Hematopoietic multipotent progenitor cell treated with erythropoietin and hydrocortisone succinate and interleukin-3 and kit ligand, for 15 days (in vitro differentiated cells): Measurements from ENCODE around the gene C10orf120.

ENCODE experiments used
- DNase-seq: peaks from one replicate; pipeline ENCODE4 v3.0.0-alpha.2; 2015; ENCODE audit warnings: low spot score

Gene C10orf120

GRCh38 chr10:122703483-122704448 is 4.1 kb upstream of the C10orf120 start:
- DNase-seq, result peak; percentile 25

- DNase-seq, result no peak
Observed at GRCh38 chr10:122702275-122702674, 2.6 kb upstream of the C10orf120 start.

- DNase-seq, result no peak
Observed at GRCh38 chr10:122701652-122702051, 2.0 kb upstream of the C10orf120 start.

DNA sequence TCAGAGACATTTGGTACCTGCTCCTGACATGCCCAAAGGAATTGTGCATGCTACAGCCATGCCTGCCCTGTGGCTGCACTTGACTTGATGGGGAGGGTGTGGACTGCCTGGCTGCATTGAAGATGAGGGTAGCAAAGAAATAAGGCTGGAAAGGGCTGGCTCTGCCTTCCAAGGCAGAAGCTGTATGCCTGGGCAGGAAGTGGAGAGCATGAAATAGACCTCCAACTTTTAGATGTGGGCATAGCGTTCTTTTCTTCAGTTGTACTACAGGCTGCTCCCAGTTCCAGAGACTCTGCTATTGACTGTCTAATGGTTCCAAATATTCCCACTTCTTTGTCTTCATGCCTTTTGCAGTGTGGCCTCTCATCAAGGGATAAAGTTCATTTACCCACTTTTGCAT is 3.0 kb downstream of the C10orf120 start:
- no peak for DNase-seq

DNA sequence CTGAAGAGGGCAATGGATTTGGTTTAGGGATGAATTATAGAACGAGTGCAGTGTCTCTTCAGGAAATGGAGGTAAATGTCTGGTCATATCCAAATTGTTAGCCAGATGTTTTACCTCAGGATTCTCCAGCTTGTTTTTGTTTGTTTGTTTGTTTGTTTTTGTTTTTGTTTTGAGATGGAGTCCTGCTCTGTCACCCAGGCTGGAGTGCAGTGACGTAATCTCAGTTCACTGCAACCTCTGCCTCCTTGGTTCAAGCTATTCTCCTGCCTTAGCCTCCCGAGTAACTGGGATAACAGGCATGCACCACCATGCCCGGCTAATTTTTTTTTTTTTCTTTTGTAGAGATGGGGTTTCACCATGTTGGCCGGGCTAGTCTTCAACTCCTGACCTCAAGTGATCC is 6.9 kb downstream of the C10orf120 start:
- no peak for DNase-seq

GRCh38 chr10:122689146-122689820 is 10.4 kb downstream of the C10orf120 start:
- DNase-seq, result no peak

GRCh38 chr10:122688293-122688989 is 11.2 kb downstream of the C10orf120 start:
- no peak for DNase-seq

- DNase-seq, result no peak
Observed at GRCh38 chr10:122682522-122682921, 17.1 kb downstream of the C10orf120 start.

DNA sequence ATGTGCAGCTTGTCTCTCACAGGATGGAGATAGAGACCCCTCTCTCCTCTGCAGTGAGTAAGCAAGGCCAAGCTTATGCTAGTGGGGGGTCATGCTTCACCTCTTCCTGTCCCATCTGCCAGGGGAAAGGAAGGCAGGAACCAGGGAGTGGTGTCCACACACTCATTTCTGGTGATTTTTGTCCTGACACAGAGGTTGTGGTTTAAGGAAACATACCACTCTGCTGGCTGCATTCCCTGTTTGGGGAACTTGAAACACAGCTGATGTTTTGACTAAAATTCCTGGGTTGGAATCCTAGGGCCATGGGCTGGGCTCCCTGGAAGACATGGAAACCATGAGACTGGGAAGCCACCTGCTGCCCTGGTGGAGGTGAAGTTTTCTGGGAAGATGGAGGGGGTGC is 21.4 kb downstream of the C10orf120 start:
- DNase-seq, result no peak

DNA sequence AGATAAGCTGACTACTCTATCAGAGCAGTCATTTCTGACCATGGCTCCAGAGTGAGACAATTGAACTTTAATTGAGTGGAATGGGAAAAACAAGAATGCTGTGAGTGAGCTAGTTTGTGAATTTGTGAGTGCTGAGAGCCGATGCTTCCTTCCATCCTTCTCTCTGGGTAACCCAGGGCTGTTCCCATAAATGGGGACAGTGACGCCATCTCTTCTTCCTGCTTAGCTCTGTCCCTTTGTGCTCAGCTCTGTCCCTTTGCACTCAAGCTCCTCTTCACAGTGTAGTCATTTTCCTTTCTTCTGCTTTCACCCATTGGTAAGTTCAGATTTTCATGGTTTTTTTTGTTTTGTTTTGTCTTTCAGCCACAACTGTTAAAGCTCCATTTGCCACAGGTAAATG is 24.4 kb downstream of the C10orf120 start:
- no peak for DNase-seq

GRCh38 chr10:122674781-122675180 is 24.9 kb downstream of the C10orf120 start:
- DNase-seq, result no peak

DNA sequence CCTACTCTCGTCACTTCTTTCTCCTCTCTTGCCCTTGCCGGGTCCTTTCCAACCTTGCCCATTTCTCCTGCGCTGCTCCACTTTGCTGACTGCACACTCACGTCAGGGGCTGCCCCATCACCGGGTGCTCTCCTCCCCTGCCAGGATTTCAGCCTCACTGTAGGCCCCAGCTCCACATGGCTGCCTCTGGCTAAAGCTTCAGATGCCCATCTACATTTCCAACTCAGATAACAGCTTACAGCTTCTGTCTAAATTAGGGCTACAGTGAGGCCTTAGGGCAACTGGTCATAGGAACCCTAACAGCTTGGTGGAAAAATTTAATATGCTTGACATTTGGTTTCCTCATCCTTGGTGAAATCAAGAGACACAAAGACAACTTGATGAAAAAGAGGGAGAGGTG is 25.9 kb downstream of the C10orf120 start:
- no peak for DNase-seq

DNA sequence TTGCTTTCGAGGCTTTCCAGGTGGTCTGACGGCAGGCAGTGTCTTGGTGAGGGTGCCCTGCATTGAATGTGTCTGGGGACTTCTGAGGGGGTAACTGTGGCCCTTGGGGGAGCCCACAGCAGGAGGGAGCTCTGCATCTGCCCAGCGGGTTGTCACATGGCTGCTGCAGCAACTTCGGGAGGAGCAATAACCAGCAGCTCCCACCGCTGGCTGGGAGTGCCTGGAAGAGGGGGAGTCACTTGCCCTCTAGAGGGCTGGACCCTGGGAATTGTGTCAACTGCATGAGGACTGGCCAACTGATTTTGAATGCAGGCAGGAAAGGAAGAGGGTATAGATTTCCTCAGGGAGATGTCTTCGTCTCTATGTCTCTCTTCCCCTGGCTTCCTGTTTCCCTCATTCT is 26.4 kb downstream of the C10orf120 start:
- no peak for DNase-seq

- no peak for DNase-seq
Observed at GRCh38 chr10:122672655-122673054, 27.0 kb downstream of the C10orf120 start.

- DNase-seq, result no peak
Observed at GRCh38 chr10:122671355-122671754, 28.3 kb downstream of the C10orf120 start.

GRCh38 chr10:122669842-122670241 is 29.8 kb downstream of the C10orf120 start:
- no peak for DNase-seq

DNA sequence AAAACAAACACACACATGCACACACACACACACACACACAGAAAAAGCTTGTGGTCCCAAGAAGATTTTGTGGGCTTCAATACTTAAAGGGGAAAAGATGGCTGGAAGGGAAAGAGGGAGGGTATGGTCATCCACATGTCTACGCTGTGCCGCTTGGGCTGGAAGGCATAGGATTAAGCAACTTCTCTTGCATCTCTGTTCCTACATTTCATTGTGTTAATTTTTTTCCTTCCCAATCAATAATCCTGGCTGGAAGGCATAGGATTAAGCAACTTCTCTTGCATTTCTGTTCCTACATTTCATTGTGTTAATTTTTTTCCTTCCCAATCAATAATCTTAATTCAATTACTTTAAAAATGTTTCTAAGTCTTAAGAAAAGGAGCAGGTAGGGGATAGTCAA is 30.6 kb downstream of the C10orf120 start:
- DNase-seq, result no peak

- DNase-seq, result no peak
Observed at GRCh38 chr10:122665946-122666345, 33.7 kb downstream of the C10orf120 start.

DNA sequence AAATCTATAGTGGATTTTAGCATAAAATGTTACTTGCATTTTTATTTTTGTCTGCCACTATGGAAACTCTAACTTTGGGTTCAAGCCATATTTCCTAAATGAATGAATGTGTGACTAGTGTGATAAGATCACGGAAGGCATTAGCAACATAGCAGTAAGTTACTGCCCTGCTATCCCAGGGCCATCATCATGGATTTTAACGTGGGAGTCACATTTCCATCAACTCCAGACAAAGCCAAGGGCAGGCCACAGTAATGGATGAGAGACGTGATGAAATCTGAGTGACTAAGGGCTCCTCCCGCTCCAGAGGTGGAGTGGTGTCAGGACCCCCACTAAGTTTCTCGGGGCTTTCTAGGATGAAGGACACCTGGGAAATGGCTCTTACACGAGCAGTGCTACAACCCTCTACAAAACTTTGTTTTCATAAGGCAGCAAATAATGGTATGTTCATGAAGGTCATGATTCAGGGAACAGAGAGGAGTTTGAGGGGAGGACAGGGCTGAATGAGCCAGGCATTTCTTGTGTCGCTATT is 34.3 kb downstream of the C10orf120 start:
- no peak for DNase-seq

GRCh38 chr10:122664501-122664900 is 35.1 kb downstream of the C10orf120 start:
- DNase-seq, result no peak

DNA sequence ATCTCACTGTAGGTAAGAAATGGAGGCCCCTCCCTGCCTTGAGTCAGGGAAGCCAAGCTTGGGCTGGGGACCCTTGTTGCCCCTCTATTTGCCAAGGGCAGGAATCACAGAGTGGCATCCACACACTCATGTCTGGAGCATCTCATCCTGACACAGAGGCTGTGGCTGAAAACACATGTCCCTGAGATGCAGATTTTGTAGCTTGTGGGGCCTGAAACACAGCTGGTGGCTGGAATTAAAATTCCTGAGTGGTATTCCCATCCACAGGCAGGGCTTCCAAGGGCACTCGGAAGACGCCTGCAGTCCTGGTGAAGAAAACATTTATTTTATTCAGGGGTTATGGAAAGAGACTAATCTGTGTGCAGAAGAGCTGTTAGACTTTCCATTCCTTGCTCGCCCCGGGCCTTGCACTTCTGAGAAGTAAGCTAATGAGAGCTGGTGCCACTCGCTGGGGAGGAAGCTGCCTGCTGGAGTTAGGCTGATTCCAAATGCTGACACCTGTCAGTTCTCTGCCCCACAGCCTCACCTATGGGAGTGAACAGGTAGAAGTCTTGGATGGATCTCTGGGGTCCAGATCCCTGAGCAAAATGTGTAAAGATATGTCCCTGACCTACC is 36.0 kb downstream of the C10orf120 start:
- DNase-seq, result no peak

DNA sequence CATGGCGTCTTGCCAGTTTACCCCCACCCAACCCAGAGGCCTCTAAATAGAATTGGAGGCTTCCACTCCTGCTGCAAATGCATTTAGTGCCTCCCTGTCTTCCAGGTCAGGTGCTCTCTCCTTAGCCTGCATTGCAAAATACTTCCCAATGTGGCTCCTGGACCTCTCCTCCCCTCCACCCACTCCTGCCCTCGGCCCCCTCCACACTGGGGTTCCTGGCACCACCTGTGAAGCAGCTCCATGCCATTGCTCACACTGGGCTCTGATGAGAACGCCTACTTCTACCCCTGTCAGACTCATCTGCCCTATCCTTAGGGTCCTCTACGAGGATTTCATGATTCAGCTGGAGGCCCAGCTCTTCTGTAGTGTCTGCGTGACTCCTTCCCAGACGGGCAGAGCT is 37.4 kb downstream of the C10orf120 start:
- DNase-seq, result no peak
